Epithelial cell of esophagus (primary cell): ENCODE measurements around the gene C19orf12.
A peak's percentile ranks its signal among the peaks of the same experiment; 100 is the strongest.

Experiments used
- DNase-seq: peaks from one replicate; pipeline ENCODE4 v3.0.0; 2010; ENCODE audit warnings: low read depth
- H3K4me3 ChIP-seq: 2 replicates; pipeline ENCODE4 v1.5.1; 2011; ENCODE audit warnings: mild to moderate bottlenecking, low read length, control low read depth
- TF ChIP-seq, protein P1 (sequence below): IDR thresholded peaks from 2 replicates; pipeline ENCODE4 v1.5.1; 2011; ENCODE audit warnings: low read depth, mild to moderate bottlenecking, low read length, control low read depth, inconsistent platforms; ENCODE audit not compliant: insufficient read depth; ENCODE audit errors: missing control alignments

Gene C19orf12

DNA sequence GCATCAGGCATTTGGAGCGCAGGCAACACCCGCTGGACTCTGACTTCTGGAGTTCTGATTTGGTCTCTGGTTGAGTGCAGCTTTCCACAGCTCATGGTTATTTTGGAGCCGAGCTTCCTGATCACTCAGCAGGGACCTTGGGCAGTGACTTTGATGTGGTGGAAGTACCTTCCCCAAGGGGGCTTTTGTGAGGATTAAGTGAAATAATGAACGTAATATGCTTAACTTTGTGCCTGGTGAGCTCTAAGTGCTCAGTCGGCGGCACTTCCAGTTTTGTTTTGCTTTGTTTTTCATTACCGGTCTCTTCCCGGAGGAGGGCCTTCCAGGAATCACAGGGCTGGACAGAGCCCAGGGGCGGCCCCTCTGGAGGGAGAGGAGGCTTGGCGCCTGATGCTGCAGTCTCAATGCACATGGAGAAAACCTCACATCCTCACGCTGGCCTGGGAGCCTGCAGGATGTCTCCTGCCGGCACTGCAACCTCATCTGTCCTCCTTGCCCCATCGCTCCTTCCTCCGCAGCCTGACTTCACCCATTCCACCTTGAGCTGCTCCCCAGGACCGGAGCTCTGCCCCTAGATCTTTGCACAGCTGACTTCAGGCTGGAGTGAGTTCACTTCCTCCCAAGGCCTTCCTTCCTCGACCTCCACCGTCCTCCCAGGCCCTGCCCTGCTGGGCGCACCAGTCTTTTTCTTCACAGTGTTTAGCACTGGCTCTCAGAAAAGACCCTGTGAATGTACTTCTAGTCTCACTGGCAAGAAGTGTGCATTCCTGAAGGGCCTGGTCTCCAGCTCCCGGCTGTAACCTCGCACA is 48.3 kb downstream of the C19orf12 start:
- H3K4me3 ChIP-seq: peak overlapping the region; percentile 49
- TF ChIP-seq, protein P1, sequence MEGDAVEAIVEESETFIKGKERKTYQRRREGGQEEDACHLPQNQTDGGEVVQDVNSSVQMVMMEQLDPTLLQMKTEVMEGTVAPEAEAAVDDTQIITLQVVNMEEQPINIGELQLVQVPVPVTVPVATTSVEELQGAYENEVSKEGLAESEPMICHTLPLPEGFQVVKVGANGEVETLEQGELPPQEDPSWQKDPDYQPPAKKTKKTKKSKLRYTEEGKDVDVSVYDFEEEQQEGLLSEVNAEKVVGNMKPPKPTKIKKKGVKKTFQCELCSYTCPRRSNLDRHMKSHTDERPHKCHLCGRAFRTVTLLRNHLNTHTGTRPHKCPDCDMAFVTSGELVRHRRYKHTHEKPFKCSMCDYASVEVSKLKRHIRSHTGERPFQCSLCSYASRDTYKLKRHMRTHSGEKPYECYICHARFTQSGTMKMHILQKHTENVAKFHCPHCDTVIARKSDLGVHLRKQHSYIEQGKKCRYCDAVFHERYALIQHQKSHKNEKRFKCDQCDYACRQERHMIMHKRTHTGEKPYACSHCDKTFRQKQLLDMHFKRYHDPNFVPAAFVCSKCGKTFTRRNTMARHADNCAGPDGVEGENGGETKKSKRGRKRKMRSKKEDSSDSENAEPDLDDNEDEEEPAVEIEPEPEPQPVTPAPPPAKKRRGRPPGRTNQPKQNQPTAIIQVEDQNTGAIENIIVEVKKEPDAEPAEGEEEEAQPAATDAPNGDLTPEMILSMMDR: no peak
- peak; percentile 43 for DNase-seq

DNA sequence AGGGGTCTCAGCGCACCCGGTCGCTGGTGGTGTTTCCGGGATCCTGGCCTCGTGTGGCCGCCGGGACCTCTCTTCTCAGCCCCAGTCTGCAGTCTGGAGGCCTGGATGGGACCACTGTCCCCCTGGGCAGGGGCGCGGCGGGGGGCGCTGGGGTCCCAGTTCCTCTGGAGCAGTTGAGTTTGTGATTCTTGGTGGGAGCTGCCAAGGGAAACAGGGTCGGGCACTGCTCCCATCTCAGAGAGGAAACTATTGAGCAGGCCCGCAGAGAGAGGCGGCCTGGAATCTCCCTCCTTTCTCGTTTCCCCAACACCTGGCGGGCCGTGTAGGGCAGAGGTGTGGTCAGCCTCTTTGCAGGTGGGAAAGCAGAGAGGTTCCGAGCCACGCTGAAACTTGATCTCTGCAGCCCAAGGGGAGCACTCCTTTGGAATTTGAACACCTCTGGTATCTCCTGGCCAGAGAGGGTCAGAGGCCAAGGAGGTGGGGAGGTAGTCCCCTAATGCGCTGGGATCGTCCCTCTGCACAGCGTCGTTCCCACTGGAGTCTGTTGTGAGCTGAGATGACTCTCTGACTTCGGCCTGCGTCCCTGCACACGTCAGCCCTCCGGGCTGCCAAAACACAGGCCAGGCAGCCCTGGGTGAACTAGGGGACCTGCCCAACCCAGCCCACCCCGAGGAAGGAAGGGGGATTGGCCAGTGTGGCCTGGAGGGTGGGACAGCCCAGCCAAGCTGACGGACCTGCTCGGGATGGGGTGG is 49.1 kb downstream of the C19orf12 start:
- peak; percentile 36 for DNase-seq
- peak overlapping the region; percentile 49 for H3K4me3 ChIP-seq
- TF ChIP-seq, protein P1: no peak

DNA sequence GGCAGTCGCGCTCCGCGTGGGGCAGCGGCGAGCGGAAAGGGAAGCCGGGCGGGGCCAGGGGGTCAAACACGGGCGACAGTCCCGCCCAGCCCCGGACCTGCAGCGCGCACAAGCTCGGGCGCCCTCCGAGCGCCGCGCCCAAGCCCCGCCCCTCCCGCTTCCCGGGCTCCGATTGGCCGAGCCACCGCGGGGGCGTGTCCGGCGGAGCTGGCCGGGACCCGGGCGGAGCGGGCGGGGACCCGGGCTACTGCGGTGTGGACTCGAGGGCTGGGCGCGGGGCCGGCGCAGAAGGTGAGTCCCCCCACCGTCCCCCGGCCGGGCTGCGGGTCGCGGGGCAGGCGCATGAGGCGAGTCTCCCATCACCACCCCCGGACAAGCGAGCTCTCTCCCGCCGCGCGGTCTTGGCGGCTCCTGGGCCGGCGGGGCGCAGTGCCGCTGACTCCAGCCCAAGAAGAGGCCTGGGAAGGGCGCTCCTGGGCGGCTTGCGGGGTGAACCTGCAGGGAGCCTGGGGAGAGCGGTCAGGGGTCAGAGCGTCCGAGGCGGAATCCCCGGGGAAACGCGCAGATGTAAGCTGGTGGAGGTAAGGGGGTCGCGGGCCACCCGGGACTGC is 49.7 kb downstream of the C19orf12 start, which contains the start of gene PLEKHF1:
TSS of gene PLEKHF1 (plus strand) at position 247 of the 611 bp plus-strand sequence. CDS start 8,379 bp downstream, outside the sequence.
- TF ChIP-seq, protein P1: no peak
- DNase-seq: peak; percentile 84
- H3K4me3 ChIP-seq: peak within 1 kb of the TSS; percentile 49

DNA sequence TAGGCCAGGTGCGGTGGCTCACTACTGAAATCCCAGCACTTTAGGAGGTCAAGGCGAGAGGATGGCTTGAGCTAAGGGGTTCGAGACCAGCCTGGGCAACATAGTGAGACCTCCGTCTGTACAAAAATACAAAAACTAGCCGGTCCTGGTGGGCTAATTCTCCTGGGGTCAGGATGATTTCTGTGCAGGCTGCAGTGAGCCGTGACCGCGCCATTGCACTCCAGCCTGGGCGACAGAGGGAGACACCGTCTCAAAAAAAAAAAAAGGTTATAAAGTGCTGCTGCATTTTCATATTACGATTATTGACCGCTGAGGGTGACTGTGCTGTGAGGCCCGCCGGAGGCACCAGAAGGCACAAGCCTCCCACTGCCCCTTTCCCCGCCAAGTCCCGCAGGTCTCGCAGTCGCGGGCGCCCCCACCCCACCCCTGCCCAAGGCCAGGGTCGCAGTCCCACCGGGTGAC is 50.3 kb downstream of the C19orf12 start:
- H3K4me3 ChIP-seq: peak overlapping the region; percentile 32
- no peak for DNase-seq
- TF ChIP-seq, protein P1: no peak

DNA sequence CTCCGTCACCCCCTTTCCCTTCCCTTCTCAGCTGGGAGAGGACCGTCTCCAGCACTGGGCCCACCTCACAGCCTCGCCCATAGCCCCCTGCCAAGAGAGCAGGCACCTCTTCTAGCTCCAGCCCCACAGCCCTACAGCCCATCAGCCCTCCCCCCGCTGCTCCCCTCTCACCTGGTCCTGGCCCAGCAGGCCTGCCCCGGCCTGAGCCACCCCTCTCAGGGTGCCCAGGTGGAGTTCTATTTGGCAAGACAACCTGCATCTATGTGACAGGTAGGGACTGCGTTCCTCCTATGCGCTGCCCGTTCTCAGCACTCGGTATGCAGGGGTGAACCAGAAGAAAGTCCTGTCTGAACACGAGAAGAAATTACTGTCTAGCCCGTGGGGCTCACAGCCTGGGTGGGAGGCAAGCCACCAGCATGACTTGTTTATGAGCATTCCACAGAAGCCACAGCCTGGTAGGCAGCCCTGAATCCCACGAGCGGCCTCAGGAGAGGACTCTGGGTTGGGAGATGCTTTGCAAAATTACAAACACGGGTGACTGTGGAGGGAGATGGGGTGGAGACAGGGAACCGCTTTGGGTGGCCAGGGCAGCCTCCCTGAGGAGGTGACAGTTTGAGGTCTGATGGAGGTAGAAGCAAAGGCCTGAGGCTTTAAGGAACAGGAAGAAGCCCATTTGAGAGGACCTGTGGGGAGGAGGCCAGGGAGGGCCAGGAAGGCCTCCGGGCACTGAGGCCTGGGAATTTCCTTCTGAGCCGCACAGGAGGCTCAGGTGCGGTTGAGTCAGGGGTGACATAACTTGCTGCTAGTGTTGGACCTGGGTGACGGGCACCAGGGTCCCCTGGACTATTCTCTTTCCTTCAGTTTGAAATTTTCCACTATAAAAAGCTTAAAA is 51.0 kb downstream of the C19orf12 start:
- DNase-seq: peak; percentile 93
- H3K4me3 ChIP-seq: no peak overlapping the region
- TF ChIP-seq, protein P1: no peak
